ENCODE measurements around the gene BANP. TPM values are rescaled to one million over a fixed set of nuclear protein-coding genes. Genes with fewer than 3 reads are reported as not detected.
"Not testable (repeated sequence)": the region's sequence is repeated elsewhere in the genome, so short reads cannot be mapped to it uniquely, and the experiment has no call there.

The BANP gene
- total and polyA plus RNA-seq, 3 donors from 2014 or later: 25.3 to 60.2 (median 55.9) TPM

- DNase-seq; H3K4me1 ChIP-seq; H3K27ac ChIP-seq; H3K4me3 ChIP-seq; intact Hi-C loops (cut with DNase I; ENCODE audit: low total_unique reads); H3K36me3 ChIP-seq (ENCODE audit: low read depth, missing control alignments); H3K27me3 ChIP-seq; H3K9me3 ChIP-seq: not testable (repeated sequence)
- WGBS, 2 donors: 91 to 93% methylated on average over 9 of the region's 9 CpGs
Observed at GRCh38 chr16:88038526-88038908, 87.3 kb downstream of the BANP start.

- Histone ChIP-seq H3K36me3 (ENCODE audit: low read depth, missing control alignments) (no peaks in the 10 kb centered on the region), H3K4me1 (no peaks in the 10 kb centered on the region), H3K27me3 (no peaks in the 10 kb centered on the region), H3K9me3 (no peaks in the 10 kb centered on the region), H3K4me3 (no peak overlapping the region), H3K27ac (no peak overlapping the region)
- no peak for DNase-seq
- TF ChIP-seq, protein P1, sequence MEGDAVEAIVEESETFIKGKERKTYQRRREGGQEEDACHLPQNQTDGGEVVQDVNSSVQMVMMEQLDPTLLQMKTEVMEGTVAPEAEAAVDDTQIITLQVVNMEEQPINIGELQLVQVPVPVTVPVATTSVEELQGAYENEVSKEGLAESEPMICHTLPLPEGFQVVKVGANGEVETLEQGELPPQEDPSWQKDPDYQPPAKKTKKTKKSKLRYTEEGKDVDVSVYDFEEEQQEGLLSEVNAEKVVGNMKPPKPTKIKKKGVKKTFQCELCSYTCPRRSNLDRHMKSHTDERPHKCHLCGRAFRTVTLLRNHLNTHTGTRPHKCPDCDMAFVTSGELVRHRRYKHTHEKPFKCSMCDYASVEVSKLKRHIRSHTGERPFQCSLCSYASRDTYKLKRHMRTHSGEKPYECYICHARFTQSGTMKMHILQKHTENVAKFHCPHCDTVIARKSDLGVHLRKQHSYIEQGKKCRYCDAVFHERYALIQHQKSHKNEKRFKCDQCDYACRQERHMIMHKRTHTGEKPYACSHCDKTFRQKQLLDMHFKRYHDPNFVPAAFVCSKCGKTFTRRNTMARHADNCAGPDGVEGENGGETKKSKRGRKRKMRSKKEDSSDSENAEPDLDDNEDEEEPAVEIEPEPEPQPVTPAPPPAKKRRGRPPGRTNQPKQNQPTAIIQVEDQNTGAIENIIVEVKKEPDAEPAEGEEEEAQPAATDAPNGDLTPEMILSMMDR (IDR thresholded peaks at IDR 0.05): no peak
- no peak for TF ChIP-seq POLR2A (IDR thresholded peaks at IDR 0.05)
- intact Hi-C loops (cut with DNase I; ENCODE audit: low total_unique reads): no loop called here
- WGBS, 2 donors: 92 to 93% methylated on average over 11 of the region's 11 CpGs
Observed at GRCh38 chr16:88039591-88039990, 88.4 kb downstream of the BANP start.

- H3K36me3 ChIP-seq (ENCODE audit: low read depth, missing control alignments); H3K4me3 ChIP-seq; intact Hi-C loops (cut with DNase I; ENCODE audit: low total_unique reads); H3K9me3 ChIP-seq; H3K27me3 ChIP-seq; H3K27ac ChIP-seq; H3K4me1 ChIP-seq; DNase-seq: not testable (repeated sequence)
- 84 to 90% methylated on average over 28 of the region's 28 CpGs for WGBS, 2 donors
Observed at GRCh38 chr16:88040196-88040876, 89.1 kb downstream of the BANP start.

- DNase-seq; H3K36me3 ChIP-seq (ENCODE audit: low read depth, missing control alignments); H3K9me3 ChIP-seq; intact Hi-C loops (cut with DNase I; ENCODE audit: low total_unique reads); H3K27ac ChIP-seq; H3K4me1 ChIP-seq; H3K4me3 ChIP-seq; H3K27me3 ChIP-seq: not testable (repeated sequence)
- WGBS, 2 donors: 90 to 99% methylated on average over 5 of the region's 5 CpGs
Observed at GRCh38 chr16:88040877-88041244, 89.6 kb downstream of the BANP start.

GRCh38 chr16:88041506-88041905 lies 90.3 kb downstream of the BANP start:
- H3K4me3 ChIP-seq; H3K27ac ChIP-seq; DNase-seq; H3K27me3 ChIP-seq; intact Hi-C loops (cut with DNase I; ENCODE audit: low total_unique reads); H3K9me3 ChIP-seq; H3K4me1 ChIP-seq; H3K36me3 ChIP-seq (ENCODE audit: low read depth, missing control alignments): not testable (repeated sequence)
- WGBS, 2 donors: 96 to 97% methylated on average over 10 to 11 of the region's 11 CpGs

DNA sequence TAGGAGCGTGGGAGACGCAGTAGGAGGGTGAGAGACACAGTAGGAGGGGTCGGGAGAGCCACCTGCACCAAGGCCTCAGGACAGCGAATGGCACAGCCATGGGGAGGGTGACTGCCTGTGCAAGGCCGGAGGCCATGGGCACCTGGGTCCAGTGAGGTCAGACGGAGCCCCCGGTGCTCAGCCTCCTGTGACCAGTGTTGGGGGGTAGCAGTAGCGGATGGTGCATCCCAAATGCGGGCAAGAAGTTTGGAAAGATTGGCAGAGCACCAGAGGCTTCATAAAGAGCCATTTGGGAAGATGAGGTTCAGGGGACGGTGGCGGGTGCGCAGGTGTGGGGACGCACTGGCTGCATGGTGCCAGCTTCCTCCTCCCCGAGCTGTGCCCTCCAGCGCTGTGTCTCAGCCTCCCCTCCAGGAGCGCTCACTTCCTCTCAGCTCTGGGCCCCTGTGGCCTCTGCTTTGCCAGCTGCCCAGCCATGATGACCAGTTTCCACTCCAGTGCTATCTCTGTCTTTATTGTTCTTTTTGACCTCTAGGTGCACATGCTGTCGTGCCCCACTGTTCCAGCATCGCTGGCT lies 90.8 kb downstream of the BANP start:
- intact Hi-C loops (cut with DNase I; ENCODE audit: low total_unique reads); H3K36me3 ChIP-seq (ENCODE audit: low read depth, missing control alignments); DNase-seq: not testable (repeated sequence)

DNA sequence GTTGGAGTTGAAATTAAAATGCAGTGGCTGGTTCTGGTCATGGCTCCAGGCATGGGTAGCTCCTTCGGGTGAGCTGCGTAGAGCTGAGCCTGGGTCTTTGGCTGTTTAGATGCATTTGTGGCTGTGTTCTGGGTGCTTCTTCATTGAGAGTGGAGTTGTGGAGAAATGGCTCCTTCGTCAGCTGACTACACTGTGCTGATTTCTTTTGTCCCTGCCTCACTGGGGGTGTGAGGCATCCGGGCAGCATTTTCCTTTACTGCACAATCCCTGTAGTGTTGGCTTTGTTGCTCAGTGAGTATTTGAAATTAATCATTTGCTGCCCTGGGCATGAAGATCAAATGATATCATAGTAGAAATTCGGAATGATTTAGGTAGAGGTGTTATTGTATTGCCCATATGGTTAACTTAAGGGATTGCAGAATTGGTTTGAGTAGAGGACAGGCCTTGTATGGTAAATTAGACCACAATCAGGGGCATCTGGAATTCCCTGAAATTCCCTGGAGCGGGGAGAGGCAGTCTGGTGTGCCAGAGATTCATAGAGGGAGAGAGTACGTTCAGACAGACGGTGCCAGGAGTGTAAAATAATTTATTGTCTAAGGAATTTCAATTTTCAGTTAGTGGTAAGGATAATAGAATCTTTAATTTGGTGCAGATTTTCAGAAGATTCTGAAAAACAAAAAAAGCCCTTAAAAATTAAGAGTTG lies 92.1 kb downstream of the BANP start:
- intact Hi-C loops (cut with DNase I; ENCODE audit: low total_unique reads); H3K4me3 ChIP-seq; H3K36me3 ChIP-seq (ENCODE audit: low read depth, missing control alignments); DNase-seq; H3K4me1 ChIP-seq; H3K27me3 ChIP-seq; H3K27ac ChIP-seq; H3K9me3 ChIP-seq: not testable (repeated sequence)
- 88 to 91% methylated on average over 6 to 8 of the region's 8 CpGs for WGBS, 2 donors

More for the DNA sequence above, 90.8 kb downstream of the BANP start:
- WGBS, 2 donors: 92 to 96% methylated on average over 18 of the region's 18 CpGs
- not testable (repeated sequence) for H3K9me3 ChIP-seq, H3K4me1 ChIP-seq, H3K27me3 ChIP-seq, H3K27ac ChIP-seq, H3K4me3 ChIP-seq

- intact Hi-C loops (cut with DNase I; ENCODE audit: low total_unique reads); H3K4me1 ChIP-seq; DNase-seq; H3K27ac ChIP-seq; H3K9me3 ChIP-seq; H3K4me3 ChIP-seq; H3K36me3 ChIP-seq (ENCODE audit: low read depth, missing control alignments); H3K27me3 ChIP-seq: not testable (repeated sequence)
- WGBS, 2 donors: 88 to 95% methylated on average over 14 of the region's 14 CpGs
Observed at GRCh38 chr16:88044121-88044581, 92.9 kb downstream of the BANP start.

DNA sequence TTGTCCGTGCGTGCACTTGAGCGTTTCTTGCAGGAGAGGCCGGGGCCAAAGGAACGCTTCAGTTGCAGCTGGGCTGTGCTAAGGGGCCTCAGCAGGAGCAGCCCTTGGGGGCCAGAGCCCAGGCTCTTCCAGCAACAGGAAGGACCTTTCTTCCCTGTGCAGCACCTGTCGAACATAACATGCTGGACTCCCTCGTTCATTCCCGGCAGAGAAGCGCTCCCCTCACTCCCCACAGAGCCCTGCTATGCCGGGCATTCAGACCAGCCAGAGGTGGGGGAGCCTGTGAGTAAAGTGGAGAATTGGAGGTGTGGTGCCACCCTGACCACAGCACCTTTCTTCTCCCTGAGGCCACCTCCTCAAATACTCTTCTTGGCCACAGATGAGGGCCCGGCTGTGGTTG lies 94.1 kb downstream of the BANP start:
- WGBS, 2 donors: 95 to 96% methylated on average over 8 to 11 of the region's 11 CpGs
- H3K9me3 ChIP-seq; DNase-seq; H3K27me3 ChIP-seq; intact Hi-C loops (cut with DNase I; ENCODE audit: low total_unique reads); H3K4me3 ChIP-seq; H3K27ac ChIP-seq; H3K4me1 ChIP-seq; H3K36me3 ChIP-seq (ENCODE audit: low read depth, missing control alignments): not testable (repeated sequence)
